ENCODE results near the gene YAF2. TPM values are rescaled to one million over a fixed set of nuclear protein-coding genes. Genes with fewer than 3 reads are reported as not detected.

YAF2 gene
- total and polyA plus RNA-seq, 2 experiments from 2014 or later = 1.0 TPM

GRCh38 chr12:42240131-42240750 lies 2.2 kb upstream of the YAF2 start:
- Histone ChIP-seq H4K20me1 (replicated peaks; ENCODE audit: insufficient read depth) (peaks cover 14% of the 10 kb centered on the region), H3K4me1 (ENCODE audit: insufficient read depth) (peaks cover 16% of the 10 kb centered on the region), H3K27me3 (ENCODE audit: insufficient read depth) (peaks cover 95% of the 10 kb centered on the region), H3K9me2 (ENCODE audit: insufficient read depth) (no peaks in the 10 kb centered on the region), H2AFZ (no peak overlapping the region), H3K4me2 (no peak overlapping the region), H3K36me3 (ENCODE audit: insufficient read depth) (no peaks in the 10 kb centered on the region), H3F3A (replicated peaks; ENCODE audit: low read depth) (no peaks in the 10 kb centered on the region), H3K27ac (ENCODE audit: low read depth) (no peak overlapping the region), H3K4me3 (no peak overlapping the region), H3K79me2 (replicated peaks; ENCODE audit: insufficient read depth) (no peaks in the 10 kb centered on the region)
- TF ChIP-seq EZH2 (IDR thresholded peaks at IDR 0.05; ENCODE audit: low read depth, unreplicated experiment) (no peak), POLR2AphosphoS5 (IDR thresholded peaks at IDR 0.05; ENCODE audit: low read depth) (0 out of 2 replicates have a peak, but pooled peaks have one; percentile 47), NANOG (IDR thresholded peaks at IDR 0.05; ENCODE audit: borderline replicate concordance) (peak; percentile 76; the same call in 1 of the 2 replicates), STAT1 (IDR thresholded peaks at IDR 0.05; ENCODE audit: unreplicated experiment) (no peak), CREB1 (CRISPR knock-in tag; IDR thresholded peaks at IDR 0.05; ENCODE audit: low read depth) (no peak)
- TF ChIP-seq, protein P1, sequence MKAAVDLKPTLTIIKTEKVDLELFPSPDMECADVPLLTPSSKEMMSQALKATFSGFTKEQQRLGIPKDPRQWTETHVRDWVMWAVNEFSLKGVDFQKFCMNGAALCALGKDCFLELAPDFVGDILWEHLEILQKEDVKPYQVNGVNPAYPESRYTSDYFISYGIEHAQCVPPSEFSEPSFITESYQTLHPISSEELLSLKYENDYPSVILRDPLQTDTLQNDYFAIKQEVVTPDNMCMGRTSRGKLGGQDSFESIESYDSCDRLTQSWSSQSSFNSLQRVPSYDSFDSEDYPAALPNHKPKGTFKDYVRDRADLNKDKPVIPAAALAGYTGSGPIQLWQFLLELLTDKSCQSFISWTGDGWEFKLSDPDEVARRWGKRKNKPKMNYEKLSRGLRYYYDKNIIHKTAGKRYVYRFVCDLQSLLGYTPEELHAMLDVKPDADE (IDR thresholded peaks at IDR 0.05) = no peak
- TF ChIP-seq, protein P2, sequence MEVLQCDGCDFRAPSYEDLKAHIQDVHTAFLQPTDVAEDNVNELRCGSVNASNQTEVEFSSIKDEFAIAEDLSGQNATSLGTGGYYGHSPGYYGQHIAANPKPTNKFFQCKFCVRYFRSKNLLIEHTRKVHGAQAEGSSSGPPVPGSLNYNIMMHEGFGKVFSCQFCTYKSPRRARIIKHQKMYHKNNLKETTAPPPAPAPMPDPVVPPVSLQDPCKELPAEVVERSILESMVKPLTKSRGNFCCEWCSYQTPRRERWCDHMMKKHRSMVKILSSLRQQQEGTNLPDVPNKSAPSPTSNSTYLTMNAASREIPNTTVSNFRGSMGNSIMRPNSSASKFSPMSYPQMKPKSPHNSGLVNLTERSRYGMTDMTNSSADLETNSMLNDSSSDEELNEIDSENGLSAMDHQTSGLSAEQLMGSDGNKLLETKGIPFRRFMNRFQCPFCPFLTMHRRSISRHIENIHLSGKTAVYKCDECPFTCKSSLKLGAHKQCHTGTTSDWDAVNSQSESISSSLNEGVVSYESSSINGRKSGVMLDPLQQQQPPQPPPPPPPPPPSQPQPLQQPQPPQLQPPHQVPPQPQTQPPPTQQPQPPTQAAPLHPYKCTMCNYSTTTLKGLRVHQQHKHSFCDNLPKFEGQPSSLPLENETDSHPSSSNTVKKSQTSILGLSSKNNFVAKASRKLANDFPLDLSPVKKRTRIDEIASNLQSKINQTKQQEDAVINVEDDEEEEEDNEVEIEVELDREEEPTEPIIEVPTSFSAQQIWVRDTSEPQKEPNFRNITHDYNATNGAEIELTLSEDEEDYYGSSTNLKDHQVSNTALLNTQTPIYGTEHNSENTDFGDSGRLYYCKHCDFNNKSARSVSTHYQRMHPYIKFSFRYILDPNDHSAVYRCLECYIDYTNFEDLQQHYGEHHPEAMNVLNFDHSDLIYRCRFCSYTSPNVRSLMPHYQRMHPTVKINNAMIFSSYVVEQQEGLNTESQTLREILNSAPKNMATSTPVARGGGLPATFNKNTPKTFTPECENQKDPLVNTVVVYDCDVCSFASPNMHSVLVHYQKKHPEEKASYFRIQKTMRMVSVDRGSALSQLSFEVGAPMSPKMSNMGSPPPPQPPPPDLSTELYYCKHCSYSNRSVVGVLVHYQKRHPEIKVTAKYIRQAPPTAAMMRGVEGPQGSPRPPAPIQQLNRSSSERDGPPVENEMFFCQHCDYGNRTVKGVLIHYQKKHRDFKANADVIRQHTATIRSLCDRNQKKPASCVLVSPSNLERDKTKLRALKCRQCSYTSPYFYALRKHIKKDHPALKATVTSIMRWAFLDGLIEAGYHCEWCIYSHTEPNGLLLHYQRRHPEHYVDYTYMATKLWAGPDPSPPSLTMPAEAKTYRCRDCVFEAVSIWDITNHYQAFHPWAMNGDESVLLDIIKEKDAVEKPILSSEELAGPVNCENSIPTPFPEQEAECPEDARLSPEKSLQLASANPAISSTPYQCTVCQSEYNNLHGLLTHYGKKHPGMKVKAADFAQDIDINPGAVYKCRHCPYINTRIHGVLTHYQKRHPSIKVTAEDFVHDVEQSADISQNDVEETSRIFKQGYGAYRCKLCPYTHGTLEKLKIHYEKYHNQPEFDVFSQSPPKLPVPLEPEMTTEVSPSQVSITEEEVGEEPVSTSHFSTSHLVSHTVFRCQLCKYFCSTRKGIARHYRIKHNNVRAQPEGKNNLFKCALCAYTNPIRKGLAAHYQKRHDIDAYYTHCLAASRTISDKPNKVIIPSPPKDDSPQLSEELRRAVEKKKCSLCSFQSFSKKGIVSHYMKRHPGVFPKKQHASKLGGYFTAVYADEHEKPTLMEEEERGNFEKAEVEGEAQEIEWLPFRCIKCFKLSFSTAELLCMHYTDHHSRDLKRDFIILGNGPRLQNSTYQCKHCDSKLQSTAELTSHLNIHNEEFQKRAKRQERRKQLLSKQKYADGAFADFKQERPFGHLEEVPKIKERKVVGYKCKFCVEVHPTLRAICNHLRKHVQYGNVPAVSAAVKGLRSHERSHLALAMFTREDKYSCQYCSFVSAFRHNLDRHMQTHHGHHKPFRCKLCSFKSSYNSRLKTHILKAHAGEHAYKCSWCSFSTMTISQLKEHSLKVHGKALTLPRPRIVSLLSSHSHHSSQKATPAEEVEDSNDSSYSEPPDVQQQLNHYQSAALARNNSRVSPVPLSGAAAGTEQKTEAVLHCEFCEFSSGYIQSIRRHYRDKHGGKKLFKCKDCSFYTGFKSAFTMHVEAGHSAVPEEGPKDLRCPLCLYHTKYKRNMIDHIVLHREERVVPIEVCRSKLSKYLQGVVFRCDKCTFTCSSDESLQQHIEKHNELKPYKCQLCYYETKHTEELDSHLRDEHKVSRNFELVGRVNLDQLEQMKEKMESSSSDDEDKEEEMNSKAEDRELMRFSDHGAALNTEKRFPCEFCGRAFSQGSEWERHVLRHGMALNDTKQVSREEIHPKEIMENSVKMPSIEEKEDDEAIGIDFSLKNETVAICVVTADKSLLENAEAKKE (CRISPR knock-in tag; IDR thresholded peaks at IDR 0.05) = no peak
- Mint-ChIP-seq H3K27me3 (ENCODE audit: insufficient read depth, low read depth, poor library complexity) (peaks cover 89% of the 10 kb centered on the region), H3K27ac (no peak overlapping the region), H3K36me3 (ENCODE audit: low read depth) (no peaks in the 10 kb centered on the region; the same call in 2 of the 3 replicates), H3K9me3 (peaks cover 4% of the 10 kb centered on the region; the same call in 2 of the 3 replicates), H3K4me1 (peaks cover 10% of the 10 kb centered on the region), H3K4me3 (no peak overlapping the region)
- DNase-seq (ENCODE audit: low spot score) (peak; percentile 68), ATAC-seq (peak; percentile 39)
